HepG2 (cell line): ENCODE measurements around the gene MICAL1. TPM values are rescaled to one million over a fixed set of nuclear protein-coding genes. Genes with fewer than 3 reads are reported as not detected.

Source experiments
- ATAC-seq: fragments of 200-7000 bp; cut with Tn5 transposase; 3 replicates; pipeline ENCODE4 v1.9.1; 2020; ENCODE audit warnings: mild to moderate bottlenecking, moderate library complexity
- BruUV-seq: library from RNA; stranded (reverse); fragments of 400-500 nt; replicated peaks from 2 replicates; lab custom pipeline; 2021; lab: Mats Ljungman, UMichigan
- CTCF ChIA-PET: fragments of 300-600 bp; formaldehyde crosslinking; extraction: SDS; loops from one replicate; lab custom pipeline; 2021; ENCODE audit warnings: low total read pairs, inconsistent platforms, low intra/inter-chr PET ratio; lab: Yijun Ruan, JAX
- POLR2A ChIA-PET: fragments of 350-600 bp; sonication (Branson Sonifier 250); formaldehyde crosslinking; loops from one replicate; lab custom pipeline; 2020; ENCODE audit warnings: antibody characterized with exemption, inconsistent platforms; lab: Yijun Ruan, JAX
- DNase-seq: peaks from one replicate; pipeline ENCODE4 v3.0.0-alpha.2; 2015; ENCODE audit warnings: low spot score
- FAIRE-seq: peaks from 3 replicates; lab custom pipeline; 2011; peaks lifted over from hg19 to GRCh38; lab: Jason Lieb, UNC
- H2AFZ ChIP-seq: one replicate; pipeline ENCODE4 v1.6.1; 2011; ENCODE audit warnings: low read length, inconsistent platforms
- H3K27ac ChIP-seq: fragments of 300-600 bp; 3 replicates; pipeline ENCODE4 v1.8.0; 2011; ENCODE audit warnings: mixed run types, mild to moderate bottlenecking, mixed read lengths, low read length, inconsistent platforms; ENCODE audit not compliant: insufficient read depth; ENCODE audit errors: extremely low read length
- H3K27me3 ChIP-seq, 2 experiments: fragments of 200-600 bp in 1 of 2; 2 replicates in 1 of 2; 3 replicates in 1 of 2; pipeline versions ENCODE4 v1.6.0 to v1.8.0; 2011; ENCODE audit warnings: low read length in 2 of 2, mild to moderate bottlenecking in 2 of 2, moderate library complexity in 2 of 2, inconsistent platforms in 1 of 2; ENCODE audit not compliant: insufficient read depth in 2 of 2, control insufficient read depth in 1 of 2
- H3K36me3 ChIP-seq, 2 experiments: fragments of 200-600 bp in 1 of 2; replicated peaks in 1 of 2; 2 replicates in 1 of 2; 3 replicates in 1 of 2; pipeline versions ENCODE4 v1.5.1 to v1.8.0; 2011; ENCODE audit warnings: low read length in 2 of 2, inconsistent platforms in 1 of 2; ENCODE audit not compliant: insufficient read depth in 2 of 2, control insufficient read depth in 1 of 2
- H3K4me1 ChIP-seq: 2 replicates; pipeline ENCODE4 v1.5.1; 2012; ENCODE audit warnings: low read length, inconsistent platforms; ENCODE audit not compliant: insufficient read depth
- H3K4me2 ChIP-seq: 2 replicates; pipeline ENCODE4 v1.6.0; 2011; ENCODE audit warnings: low read depth, low read length, inconsistent platforms
- H3K4me3 ChIP-seq, 3 experiments: fragments of 200-600 bp in 1 of 3; sonication (generic), shearing (Covaris generic) in 1 of 3; replicated peaks in 1 of 3; 2 replicates each; pipeline ENCODE4 v1.5.1; 2011 to 2016; ENCODE audit warnings: low read length in 3 of 3, inconsistent platforms in 2 of 3, low read depth in 2 of 3, mild to moderate bottlenecking in 2 of 3, control low read depth in 1 of 3, mixed read lengths in 1 of 3; ENCODE audit not compliant: insufficient read depth in 1 of 3
- H3K79me2 ChIP-seq: one replicate; pipeline ENCODE4 v1.6.1; 2011; ENCODE audit warnings: low read length, inconsistent platforms; ENCODE audit not compliant: insufficient read depth
- H3K9ac ChIP-seq: 2 replicates; pipeline ENCODE4 v1.6.0; 2011; ENCODE audit warnings: mild to moderate bottlenecking, low read depth, low read length, inconsistent platforms; ENCODE audit not compliant: insufficient read depth
- H3K9me3 ChIP-seq: 2 replicates; pipeline ENCODE4 v1.5.1; 2012; ENCODE audit warnings: mild to moderate bottlenecking, low read length
- H4K20me1 ChIP-seq: 2 replicates; pipeline ENCODE4 v1.6.0; 2011; ENCODE audit warnings: inconsistent platforms, mild to moderate bottlenecking, low read length, moderate library complexity; ENCODE audit not compliant: insufficient read depth
- CBX5 ChIP-seq: sonication (generic); formaldehyde crosslinking; IDR thresholded peaks from 2 replicates; pipeline ENCODE4 v1.4.0; 2020; ENCODE audit warnings: missing genetic modification reagents, borderline replicate concordance
- FIP1L1 ChIP-seq: fragments of 200-400 bp; formaldehyde crosslinking; IDR thresholded peaks from 2 replicates; pipeline ENCODE4 v1.6.1; 2018; ENCODE audit warnings: low read depth, mild to moderate bottlenecking, low read length, moderate library complexity, borderline replicate concordance; ENCODE audit not compliant: insufficient read depth
- FOSL2 ChIP-seq: sonication (generic); formaldehyde crosslinking; IDR thresholded peaks from 2 replicates; pipeline ENCODE4 v1.4.0; 2020; ENCODE audit warnings: missing genetic modification reagents
- GATAD2A ChIP-seq: IDR thresholded peaks from 2 replicates; pipeline ENCODE4 v1.6.1; 2016
- GLI4 ChIP-seq: sonication (generic); formaldehyde crosslinking; IDR thresholded peaks from 2 replicates; pipeline ENCODE4 v1.5.1; 2020; ENCODE audit warnings: missing genetic modification reagents, mild to moderate bottlenecking, moderate library complexity, borderline replicate concordance
- HES4 ChIP-seq: sonication (generic); formaldehyde crosslinking; IDR thresholded peaks from 2 replicates; pipeline ENCODE4 v1.9.0; 2021; ENCODE audit warnings: mild to moderate bottlenecking, missing genetic modification reagents, borderline replicate concordance
- KAT8 ChIP-seq: IDR thresholded peaks from 2 replicates; pipeline ENCODE4 v1.6.1; 2016; ENCODE audit warnings: missing genetic modification reagents, missing compliant biosample characterization
- LBX2 ChIP-seq: sonication (generic); formaldehyde crosslinking; IDR thresholded peaks from 2 replicates; pipeline ENCODE4 v1.5.0; 2020; ENCODE audit warnings: missing genetic modification reagents, mild to moderate bottlenecking, borderline replicate concordance
- MAZ ChIP-seq, 2 experiments: sonication (generic) in 1 of 2; formaldehyde crosslinking in 1 of 2; IDR thresholded peaks; 2 replicates each; pipeline versions ENCODE4 v1.5.0 to v1.6.1; 2012 to 2020; ENCODE audit warnings: low read depth in 2 of 2, mild to moderate bottlenecking in 2 of 2, borderline replicate concordance in 1 of 2, improper control_type of control experiment in 1 of 2, low read length in 1 of 2, missing genetic modification reagents in 1 of 2, moderate library complexity in 1 of 2
- SMAD3 ChIP-seq: sonication (generic); formaldehyde crosslinking; IDR thresholded peaks from 2 replicates; pipeline ENCODE4 v1.4.0; 2020; ENCODE audit warnings: missing genetic modification reagents
- TBX3 ChIP-seq: fragments of 450-650 bp; IDR thresholded peaks from 2 replicates; pipeline ENCODE4 v1.6.1; 2017; ENCODE audit warnings: antibody characterized with exemption, mild to moderate bottlenecking, inconsistent platforms, borderline replicate concordance
- TCF7 ChIP-seq: sonication (generic); IDR thresholded peaks from 2 replicates; pipeline ENCODE4 v1.6.1; 2016; ENCODE audit warnings: antibody characterized with exemption, low read depth
- TGIF2 ChIP-seq: IDR thresholded peaks from 2 replicates; pipeline ENCODE4 v1.6.1; 2016; ENCODE audit warnings: control low read depth, missing compliant biosample characterization
- ZEB1 ChIP-seq: IDR thresholded peaks from 2 replicates; pipeline ENCODE4 v1.6.1; 2012; ENCODE audit warnings: mild to moderate bottlenecking, low read depth, inconsistent platforms; ENCODE audit not compliant: insufficient replicate concordance
- ZFP41 ChIP-seq: sonication (generic); formaldehyde crosslinking; IDR thresholded peaks from 2 replicates; pipeline ENCODE4 v1.4.0; 2020; ENCODE audit warnings: mild to moderate bottlenecking, missing genetic modification reagents, borderline replicate concordance
- ZNF24 ChIP-seq: fragments of 450-650 bp; IDR thresholded peaks from 2 replicates; pipeline ENCODE4 v1.6.1; 2017; ENCODE audit warnings: antibody characterized with exemption, mild to moderate bottlenecking
- ZNF296 ChIP-seq: sonication (generic); formaldehyde crosslinking; conservative IDR thresholded peaks from 2 replicates; pipeline ENCODE4 v1.5.0; 2020; ENCODE audit warnings: mild to moderate bottlenecking, missing genetic modification reagents
- ZNF362 ChIP-seq: sonication (generic); formaldehyde crosslinking; IDR thresholded peaks from 2 replicates; pipeline ENCODE4 v1.4.0; 2020; ENCODE audit warnings: missing genetic modification reagents, mild to moderate bottlenecking, borderline replicate concordance
- ZNF446 ChIP-seq: sonication (generic); formaldehyde crosslinking; IDR thresholded peaks from 2 replicates; pipeline ENCODE4 v1.5.0; 2020; ENCODE audit warnings: mild to moderate bottlenecking, missing genetic modification reagents
- ZNF782 ChIP-seq: sonication (generic); formaldehyde crosslinking; IDR thresholded peaks from 2 replicates; pipeline ENCODE4 v1.4.0; 2020; ENCODE audit warnings: missing genetic modification reagents, mild to moderate bottlenecking, borderline replicate concordance
- WGBS: methylation state at CpG from one replicate; pipeline ENCODE4 v1.1.6; 2017; ENCODE audit warnings: low lambda C conversion rate; 5-methylcytosine and 5-hydroxymethylcytosine counted together
- in situ Hi-C: cut with HindIII; loops from 2 replicates; pipeline ENCODE4 v1.10.0; 2017; ENCODE audit warnings: low pct_unique_long_range_greater_than_20kb; ENCODE audit not compliant: extremely low pct_ligation_motif_present
- intact Hi-C: fragments of 100-400 bp; cut with micrococcal nuclease; formaldehyde crosslinking; loops from one replicate; pipeline ENCODE4 v1.10.0; 2022; ENCODE audit not compliant: unreplicated experiment
- polyA plus RNA-seq, 8 experiments: library from polyadenylated mRNA; depleted of rRNA in 3 of 8; stranded (reverse) in 7 of 8; unstranded in 1 of 8; fragments of >200 nt; fragmentation: Illumina TruSeq in 4 of 8; extraction: Trizol in 4 of 8; gene quantifications; 2 replicates each; pipeline versions ENCODE4 v1.2.1 to v1.2.3, GENCODE V29; 2011 to 2016; ENCODE audit warnings: low read depth in 4 of 8, missing spikeins in 1 of 8, mixed read lengths in 1 of 8; ENCODE audit not compliant: insufficient read depth in 1 of 8
- total RNA-seq, 5 experiments: library from RNA; depleted of rRNA; stranded (reverse); fragments of >200 nt; fragmentation: Illumina TruSeq; extraction: Trizol; gene quantifications; 2 replicates each; pipeline ENCODE4 v1.2.3, GENCODE V29; 2016; ENCODE audit warnings: low read depth in 1 of 5

Gene MICAL1
- total and polyA plus RNA-seq, 2 of the 13 experiments (the other 11 are each of a cell fraction or from before 2014, with no cell fraction given): 6.9 to 39.0 TPM

GRCh38 chr6:109493865-109494264 is 38.3 kb upstream of the MICAL1 start:
- TF ChIP-seq ZNF296 (CRISPR knock-in tag) (no peak), FOSL2 (CRISPR knock-in tag) (no peak), CBX5 (CRISPR knock-in tag) (no peak), LBX2 (CRISPR knock-in tag) (no peak), ZFP41 (CRISPR knock-in tag) (no peak), ZNF362 (CRISPR knock-in tag) (no peak), ZNF782 (CRISPR knock-in tag) (no peak), TCF7 (no peak), FIP1L1 (no peak), GLI4 (CRISPR knock-in tag) (no peak), ZNF446 (no peak), ZNF24 (no peak), TBX3 (no peak), GATAD2A (CRISPR knock-in tag) (no peak), TGIF2 (CRISPR knock-in tag) (no peak), SMAD3 (CRISPR knock-in tag) (no peak), ZEB1 (no peak), HES4 (CRISPR knock-in tag) (no peak), MAZ (IDR thresholded peaks at IDR 0.05; ENCODE audit: borderline replicate concordance, low read depth, low read length) (no peak), MAZ (CRISPR knock-in tag; IDR thresholded peaks at IDR 0.05; ENCODE audit: low read depth) (no peak), KAT8 (CRISPR knock-in tag) (no peak)

More at GRCh38 chr6:109493865-109494264, 38.3 kb upstream of the MICAL1 start:
- H3K36me3 ChIP-seq: no peaks in the 10 kb centered on the region
- 90% methylated on average over 1 of the region's 1 CpG for WGBS
- H3K9me3 ChIP-seq: no peaks in the 10 kb centered on the region
- no peaks in the 10 kb centered on the region for H4K20me1 ChIP-seq
- H3K79me2 ChIP-seq: no peaks in the 10 kb centered on the region
- no peak overlapping the region for H3K27ac ChIP-seq
- intact Hi-C loops: no loop called here
- POLR2A ChIA-PET: no interaction called here
- DNase-seq (no peak), ATAC-seq (no peak), FAIRE-seq (no peak)
- no peak overlapping the region for H3K4me3 ChIP-seq
- H3K4me1 ChIP-seq: peaks cover 5% of the 10 kb centered on the region; the same call in 1 of the 2 replicates
- H3K27me3 ChIP-seq: peaks cover 0 to 6% of the 10 kb centered on the region in 2 experiments; a peak in 3 of 5 replicates
- no TSS peak for BruUV-seq
- no peak overlapping the region for H3K4me2 ChIP-seq
- in situ Hi-C loops: no loop called here
- H2AFZ ChIP-seq: no peak overlapping the region
- no peak overlapping the region for H3K9ac ChIP-seq
- CTCF ChIA-PET: no interaction called here
